AG04449 (cell line): ENCODE results near the gene NR5A1.

Experiments
- CTCF ChIA-PET: fragments of 350-600 bp; formaldehyde crosslinking; extraction: SDS; loops from one replicate; lab custom pipeline; 2021; ENCODE audit warnings: antibody characterized with exemption; lab: Yijun Ruan, JAX
- POLR2A ChIA-PET: fragments of 400-600, 350-600 bp; formaldehyde crosslinking; extraction: SDS; loops from one replicate; lab custom pipeline; 2020; ENCODE audit warnings: antibody characterized with exemption, inconsistent platforms; lab: Yijun Ruan, JAX
- DNase-seq: peaks from one replicate; pipeline ENCODE4 v3.0.0-alpha.2; 2010; ENCODE audit warnings: low read depth, low spot score
- H3K4me3 ChIP-seq: 2 replicates; pipeline ENCODE4 v1.5.1; 2011; ENCODE audit warnings: low read depth, mild to moderate bottlenecking, control low read depth, low read length
- CTCF ChIP-seq: IDR thresholded peaks from one replicate; pipeline ENCODE4 v1.5.1; 2011; ENCODE audit warnings: mild to moderate bottlenecking, moderate library complexity, low read length, control low read depth, inconsistent platforms; ENCODE audit not compliant: insufficient read depth; ENCODE audit errors: missing control alignments

The NR5A1 gene

GRCh38 chr9:124490004-124490403 is 17.2 kb downstream of the NR5A1 start:
- POLR2A ChIA-PET = no interaction called here
- TF ChIP-seq CTCF = no peak
- DNase-seq = no peak
- CTCF ChIA-PET = no interaction called here
- no peak overlapping the region for H3K4me3 ChIP-seq

- H3K4me3 ChIP-seq = no peak overlapping the region
- no peak for TF ChIP-seq CTCF
- ChIA-PET POLR2A (no interaction called here), CTCF (interaction anchor here (0.8 to 2.1 kb wide), 2 partner anchors 8 to 282 kb away, joined by 3 to 5 read pairs; no protein-coding TSS in a partner anchor)
- peak; percentile 31 for DNase-seq
Observed at GRCh38 chr9:124489222-124489621, 18.0 kb downstream of the NR5A1 start.

- POLR2A ChIA-PET = no interaction called here
- TF ChIP-seq CTCF = no peak
- no peak overlapping the region for H3K4me3 ChIP-seq
- DNase-seq = no peak
- CTCF ChIA-PET = interaction anchor here (0.8 to 2.1 kb wide), 3 partner anchors 9 to 283 kb away, joined by 3 to 5 read pairs (median 4); no protein-coding TSS in a partner anchor
Observed at GRCh38 chr9:124488641-124489210, 18.5 kb downstream of the NR5A1 start.

- no peak for DNase-seq
- ChIA-PET CTCF (interaction anchor here (1.2 to 2.1 kb wide), 2 partner anchors 10 to 49 kb away, joined by 4 to 5 read pairs; no protein-coding TSS in a partner anchor), POLR2A (no interaction called here)
- TF ChIP-seq CTCF = no peak
- no peak overlapping the region for H3K4me3 ChIP-seq
Observed at GRCh38 chr9:124487260-124488182, 19.7 kb downstream of the NR5A1 start.

- no peak for DNase-seq
- POLR2A ChIA-PET = no interaction called here
- CTCF ChIA-PET = no interaction called here
- no peak for TF ChIP-seq CTCF
- H3K4me3 ChIP-seq = no peak overlapping the region
Observed at GRCh38 chr9:124486778-124487259, 20.4 kb downstream of the NR5A1 start.

GRCh38 chr9:124485936-124486335 is 21.3 kb downstream of the NR5A1 start:
- no peak for DNase-seq
- H3K4me3 ChIP-seq = no peak overlapping the region
- ChIA-PET POLR2A (no interaction called here), CTCF (no interaction called here)
- no peak for TF ChIP-seq CTCF
